Activated CD4-positive, alpha-beta T cell treated with anti-CD3 and anti-CD28 coated beads, Interleukin-2, amount 10 ng/mL, durations not matched to agents 24 days and 14 days (primary cell): ENCODE measurements around the gene SSC4D. TPM values are rescaled to one million over a fixed set of nuclear protein-coding genes. Genes with fewer than 3 reads are reported as not detected.
"Not testable (repeated sequence)": the region's sequence is repeated elsewhere in the genome, so short reads cannot be mapped to it uniquely, and the experiment has no call there.

Source experiments
- DNase-seq: peaks from one replicate; pipeline ENCODE4 v3.0.0; 2022
- H3K27ac Mint-ChIP-seq: one replicate; pipeline ENCODE4 v1.8.0; 2022; ENCODE audit warnings: mild to moderate bottlenecking, mixed read lengths
- H3K27me3 Mint-ChIP-seq: one replicate; pipeline ENCODE4 v1.8.0; 2022; ENCODE audit warnings: mixed read lengths
- H3K36me3 Mint-ChIP-seq: one replicate; pipeline ENCODE4 v1.8.0; 2022; ENCODE audit warnings: low read depth, mild to moderate bottlenecking, mixed read lengths
- H3K4me1 Mint-ChIP-seq: one replicate; pipeline ENCODE4 v1.8.0; 2021; ENCODE audit warnings: mixed read lengths
- H3K4me3 Mint-ChIP-seq: one replicate; pipeline ENCODE4 v1.8.0; 2022; ENCODE audit warnings: mild to moderate bottlenecking, moderate library complexity, mixed read lengths
- H3K9me3 Mint-ChIP-seq: one replicate; pipeline ENCODE4 v1.8.0; 2021; ENCODE audit warnings: mixed read lengths
- intact Hi-C: fragments of 100-400 bp; cut with micrococcal nuclease; formaldehyde crosslinking; loops from one replicate; pipeline ENCODE4 v1.15.1; 2023
- total RNA-seq: library from RNA; stranded (reverse); gene quantifications from 2 replicates; pipeline ENCODE4 v1.2.3, GENCODE V29; 2022

The SSC4D gene
- total RNA-seq, 1 donor from 2014 or later: 0.77 TPM

- H3K4me3 Mint-ChIP-seq: no peak overlapping the region
Observed at GRCh38 chr7:76428149-76428823, 18.8 kb upstream of the SSC4D start.

DNA sequence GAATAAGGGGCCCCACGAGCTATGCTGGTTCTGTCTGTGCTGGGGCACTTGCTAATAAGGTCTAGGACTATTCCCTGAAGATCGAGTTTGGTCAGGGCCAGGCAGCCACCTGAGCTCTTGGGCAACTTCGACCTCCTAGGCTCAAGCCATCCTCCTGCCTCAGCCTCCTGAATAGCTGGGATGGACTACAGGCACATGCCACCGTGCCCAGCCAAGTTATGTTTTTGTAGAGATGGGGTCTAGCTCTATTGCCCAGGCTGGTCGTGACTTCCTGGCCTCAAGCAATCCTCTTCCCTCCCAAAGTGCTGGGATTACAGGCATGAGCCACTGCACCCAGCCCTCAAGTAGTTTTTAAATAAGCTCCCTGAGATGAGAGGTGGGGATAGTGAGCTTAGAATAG lies 18.1 kb upstream of the SSC4D start:
- Mint-ChIP-seq H3K4me1 (peaks cover 19% of the 10 kb centered on the region), H3K9me3 (no peaks in the 10 kb centered on the region), H3K27me3 (peaks cover 5% of the 10 kb centered on the region), H3K36me3 (no peaks in the 10 kb centered on the region), H3K4me3 (no peak overlapping the region), H3K27ac (no peak overlapping the region)
- intact Hi-C loops: no loop called here
- DNase-seq: no peak

More at GRCh38 chr7:76428149-76428823, 18.8 kb upstream of the SSC4D start:
- intact Hi-C loops: no loop called here
- Mint-ChIP-seq H3K4me1 (peaks cover 17% of the 10 kb centered on the region), H3K27me3 (peaks cover 3% of the 10 kb centered on the region), H3K27ac (no peak overlapping the region), H3K36me3 (no peaks in the 10 kb centered on the region), H3K9me3 (no peaks in the 10 kb centered on the region)
- DNase-seq: no peak

- DNase-seq: no peak
- Mint-ChIP-seq H3K4me1 (peaks cover 19% of the 10 kb centered on the region), H3K36me3 (no peaks in the 10 kb centered on the region), H3K9me3 (no peaks in the 10 kb centered on the region), H3K4me3 (no peak overlapping the region), H3K27ac (no peak overlapping the region), H3K27me3 (peaks cover 5% of the 10 kb centered on the region)
- intact Hi-C loops: no loop called here
Observed at GRCh38 chr7:76426246-76426645, 16.7 kb upstream of the SSC4D start.

DNA sequence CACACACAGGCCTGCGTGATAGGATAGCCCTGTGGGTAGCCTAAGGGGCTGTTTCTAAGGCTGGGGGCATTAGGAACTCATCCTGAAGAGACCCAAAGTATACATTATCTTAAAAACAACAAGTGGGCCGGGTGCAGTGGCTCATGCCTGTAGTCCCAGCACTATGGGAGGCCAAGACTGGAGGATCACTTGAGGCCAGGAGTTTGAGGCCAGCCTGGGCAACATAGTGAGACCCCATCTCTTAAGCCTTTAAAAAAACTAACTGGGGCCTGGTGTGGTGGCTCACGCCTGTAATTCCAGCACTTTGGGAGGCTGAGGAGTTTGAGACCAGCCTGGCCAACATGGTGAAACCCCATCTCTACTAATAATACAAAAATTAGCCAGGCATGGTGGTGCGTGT lies 16.1 kb upstream of the SSC4D start:
- H3K36me3 Mint-ChIP-seq, intact Hi-C loops, H3K27ac Mint-ChIP-seq, H3K4me3 Mint-ChIP-seq, H3K9me3 Mint-ChIP-seq, DNase-seq, H3K27me3 Mint-ChIP-seq: not testable (repeated sequence)
- peaks cover 19% of the 10 kb centered on the region for H3K4me1 Mint-ChIP-seq

GRCh38 chr7:76425156-76425555 lies 15.7 kb upstream of the SSC4D start:
- intact Hi-C loops: no loop called here
- Mint-ChIP-seq H3K36me3 (no peaks in the 10 kb centered on the region), H3K27ac (no peak overlapping the region), H3K27me3 (peaks cover 8% of the 10 kb centered on the region), H3K4me3 (no peak overlapping the region), H3K4me1 (peaks cover 19% of the 10 kb centered on the region), H3K9me3 (no peaks in the 10 kb centered on the region)
- no peak for DNase-seq

DNA sequence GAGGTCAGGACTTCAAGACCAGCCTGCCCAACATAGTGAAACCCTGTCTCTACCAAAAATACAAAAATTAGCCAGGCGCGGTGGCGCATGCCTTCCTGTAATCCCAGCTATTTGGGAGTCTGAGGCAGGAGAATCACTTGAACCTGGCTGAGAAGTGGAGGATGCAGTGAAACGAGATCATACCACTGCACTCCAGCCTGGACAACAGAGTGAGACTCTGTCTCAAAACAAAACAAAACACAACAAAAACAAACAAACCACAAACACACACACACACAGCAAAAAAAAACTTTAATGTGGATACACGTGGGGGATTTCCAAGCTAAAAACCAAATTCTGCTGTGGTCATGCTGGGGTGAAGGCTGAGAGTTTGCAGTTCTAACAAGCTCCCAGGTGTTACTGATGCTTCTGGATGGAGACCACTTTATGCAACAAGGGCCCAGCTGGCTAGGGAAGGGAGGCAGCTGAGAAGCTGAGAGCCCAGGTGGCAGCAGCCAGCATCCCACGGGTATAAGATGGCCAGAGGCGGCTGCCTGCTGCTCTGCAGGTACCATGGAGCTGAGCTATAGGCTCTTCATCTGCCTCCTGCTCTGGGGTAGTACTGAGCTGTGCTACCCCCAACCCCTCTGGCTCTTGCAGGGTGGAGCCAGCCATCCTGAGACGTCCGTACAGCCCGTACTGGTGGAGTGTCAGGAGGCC lies 15.1 kb upstream of the SSC4D start, which contains the start of gene ZP3:
Gene ZP3 (plus strand): TSS at position 538 of the 699 bp plus-strand sequence. CDS start 15 bp downstream, at position 553.
- DNase-seq: peak; percentile 84
- Mint-ChIP-seq H3K9me3 (no peaks in the 10 kb centered on the region), H3K27me3 (peaks cover 11% of the 10 kb centered on the region), H3K4me1 (peaks cover 19% of the 10 kb centered on the region), H3K36me3 (no peaks in the 10 kb centered on the region), H3K4me3 (peak within 1 kb of the TSS; percentile 20), H3K27ac (peak within 1 kb of the TSS; percentile 64)
- intact Hi-C loops: no loop called here

- intact Hi-C loops: no loop called here
- Mint-ChIP-seq H3K4me3 (peak overlapping the region; percentile 20), H3K9me3 (no peaks in the 10 kb centered on the region), H3K36me3 (no peaks in the 10 kb centered on the region), H3K27ac (no peak overlapping the region), H3K4me1 (peaks cover 23% of the 10 kb centered on the region), H3K27me3 (peaks cover 15% of the 10 kb centered on the region)
- no peak for DNase-seq
Observed at GRCh38 chr7:76423666-76424412, 14.3 kb upstream of the SSC4D start.

DNA sequence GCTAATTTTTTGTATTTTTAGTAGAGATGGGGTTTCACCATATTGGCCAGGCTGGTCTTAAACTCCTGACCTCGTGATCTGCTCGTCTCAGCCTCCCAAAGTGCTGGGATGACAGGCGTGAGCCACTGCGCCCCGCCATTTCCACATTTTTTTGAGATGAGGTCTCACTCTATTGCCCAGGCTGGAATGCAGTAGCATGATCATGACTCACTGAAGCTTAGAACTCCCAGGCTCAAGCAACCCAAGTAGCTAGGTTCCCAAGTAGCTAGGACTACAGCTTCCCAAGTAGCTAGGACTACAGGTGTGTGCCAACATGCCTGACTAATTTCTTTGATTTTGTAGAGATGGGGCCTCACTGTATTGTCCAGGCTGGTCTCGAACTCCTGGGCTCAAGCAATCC lies 11.6 kb upstream of the SSC4D start:
- DNase-seq, H3K4me3 Mint-ChIP-seq, H3K9me3 Mint-ChIP-seq, H3K36me3 Mint-ChIP-seq, intact Hi-C loops, H3K27ac Mint-ChIP-seq: not testable (repeated sequence)
- peaks cover 21% of the 10 kb centered on the region for H3K4me1 Mint-ChIP-seq
- peaks cover 15% of the 10 kb centered on the region for H3K27me3 Mint-ChIP-seq

DNA sequence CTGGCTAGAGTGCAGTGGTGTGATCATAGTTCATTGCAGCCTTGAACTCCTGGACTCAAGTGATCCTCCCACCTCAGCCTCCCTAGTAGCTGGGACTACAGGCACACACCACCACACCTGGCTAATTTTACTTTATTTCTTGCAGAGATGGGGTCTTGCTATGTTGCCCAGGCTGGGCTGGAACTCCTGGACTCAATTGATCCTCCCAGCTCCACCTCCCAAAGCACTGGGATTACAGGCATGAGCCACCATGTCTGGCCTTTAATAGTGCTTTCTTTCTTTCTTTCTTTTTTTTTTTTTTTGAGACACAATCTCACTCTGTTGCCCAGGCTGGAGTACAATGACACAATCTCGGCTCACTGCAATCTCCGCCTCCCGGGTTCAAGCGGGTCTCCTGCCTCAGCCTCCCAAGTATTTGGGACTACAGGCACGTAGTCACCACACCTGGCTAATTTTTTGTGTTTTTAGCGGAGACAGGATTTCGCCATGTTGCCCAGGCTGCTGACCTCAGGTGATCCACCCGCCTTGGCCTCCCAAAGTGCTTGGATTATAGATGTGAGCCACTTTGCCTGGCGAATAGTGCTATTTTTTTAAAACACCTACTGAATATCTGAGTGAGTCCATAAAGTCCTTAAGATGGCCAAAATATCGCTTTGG lies 8.3 kb upstream of the SSC4D start:
- intact Hi-C loops, H3K27ac Mint-ChIP-seq, H3K4me1 Mint-ChIP-seq, H3K4me3 Mint-ChIP-seq, DNase-seq, H3K36me3 Mint-ChIP-seq, H3K9me3 Mint-ChIP-seq: not testable (repeated sequence)
- H3K27me3 Mint-ChIP-seq: peaks cover 10% of the 10 kb centered on the region

- DNase-seq: no peak
- Mint-ChIP-seq H3K4me1 (no peaks in the 10 kb centered on the region), H3K36me3 (no peaks in the 10 kb centered on the region), H3K4me3 (no peak overlapping the region), H3K27ac (no peak overlapping the region), H3K9me3 (no peaks in the 10 kb centered on the region), H3K27me3 (no peaks in the 10 kb centered on the region)
- intact Hi-C loops: no loop called here
Observed at GRCh38 chr7:76412249-76412648, 2.8 kb upstream of the SSC4D start.

- no peaks in the 10 kb centered on the region for H3K27me3 Mint-ChIP-seq
- H3K27ac Mint-ChIP-seq: no peak overlapping the region
- no peak overlapping the region for H3K4me3 Mint-ChIP-seq
- intact Hi-C loops: no loop called here
- H3K4me1 Mint-ChIP-seq: no peaks in the 10 kb centered on the region
- no peak for DNase-seq
- H3K36me3 Mint-ChIP-seq: no peaks in the 10 kb centered on the region
- no peaks in the 10 kb centered on the region for H3K9me3 Mint-ChIP-seq
Observed at GRCh38 chr7:76411626-76412025, 2.1 kb upstream of the SSC4D start.

DNA sequence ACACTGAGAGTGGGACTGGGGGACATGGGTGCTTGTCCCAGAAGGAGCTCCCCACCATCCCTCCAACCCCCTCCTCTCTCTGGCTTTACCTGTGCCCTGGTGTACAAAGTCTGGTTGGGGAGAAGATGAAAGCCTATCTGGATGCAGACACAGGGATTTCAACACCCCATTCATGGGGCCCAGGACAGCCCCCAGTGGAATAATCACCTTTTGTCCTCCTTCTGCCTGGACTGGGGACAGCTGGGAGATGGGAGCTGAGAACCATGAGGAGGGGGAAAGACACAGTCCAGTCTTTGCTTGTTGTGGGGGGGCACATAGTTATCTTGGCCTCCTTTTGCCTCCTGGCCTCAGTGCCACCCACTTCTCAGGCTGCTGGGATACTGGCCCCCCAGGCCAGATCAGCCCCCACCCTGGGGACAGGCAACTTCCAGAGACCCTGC lies 1.4 kb downstream of the SSC4D start:
- H3K27ac Mint-ChIP-seq: peak overlapping the region; percentile 26
- no peaks in the 10 kb centered on the region for H3K36me3 Mint-ChIP-seq
- no peak for DNase-seq
- intact Hi-C loops: no loop called here
- H3K4me3 Mint-ChIP-seq: no peak overlapping the region
- no peaks in the 10 kb centered on the region for H3K27me3 Mint-ChIP-seq
- H3K4me1 Mint-ChIP-seq: peaks cover 5% of the 10 kb centered on the region
- no peaks in the 10 kb centered on the region for H3K9me3 Mint-ChIP-seq

GRCh38 chr7:76407718-76408117 lies 1.8 kb downstream of the SSC4D start:
- Mint-ChIP-seq H3K9me3 (no peaks in the 10 kb centered on the region), H3K27ac (no peak overlapping the region), H3K36me3 (no peaks in the 10 kb centered on the region), H3K27me3 (no peaks in the 10 kb centered on the region), H3K4me3 (no peak overlapping the region), H3K4me1 (peaks cover 5% of the 10 kb centered on the region)
- DNase-seq: no peak
- intact Hi-C loops: no loop called here

- no peaks in the 10 kb centered on the region for H3K36me3 Mint-ChIP-seq
- no peak overlapping the region for H3K4me3 Mint-ChIP-seq
- no peaks in the 10 kb centered on the region for H3K9me3 Mint-ChIP-seq
- DNase-seq: no peak
- H3K27me3 Mint-ChIP-seq: no peaks in the 10 kb centered on the region
- intact Hi-C loops: no loop called here
- peaks cover 5% of the 10 kb centered on the region for H3K4me1 Mint-ChIP-seq
- H3K27ac Mint-ChIP-seq: no peak overlapping the region
Observed at GRCh38 chr7:76405738-76406137, 3.8 kb downstream of the SSC4D start.
